Activated naive CD4-positive, alpha-beta T cell treated with Interleukin-2 at 50 U/mL for 16 hours (primary cell): Measurements from ENCODE around the gene ERG.

Experiments used
- DNase-seq: peaks from one replicate; pipeline ENCODE4 v3.0.0-alpha.2; 2020

The ERG gene

GRCh38 chr21:38496224-38496623 is 2.1 kb downstream of the ERG start:
- no peak for DNase-seq

GRCh38 chr21:38495696-38496095 is 2.6 kb downstream of the ERG start:
- DNase-seq, result no peak

- no peak for DNase-seq
Observed at GRCh38 chr21:38495242-38495641, 3.0 kb downstream of the ERG start.

- DNase-seq, result no peak
Observed at GRCh38 chr21:38494703-38495102, 3.6 kb downstream of the ERG start.

- no peak for DNase-seq
Observed at GRCh38 chr21:38494251-38494642, 4.0 kb downstream of the ERG start.

- DNase-seq, result no peak
Observed at GRCh38 chr21:38493549-38494250, 4.6 kb downstream of the ERG start.

- no peak for DNase-seq
Observed at GRCh38 chr21:38492007-38492406, 6.3 kb downstream of the ERG start.

GRCh38 chr21:38491536-38491935 is 6.7 kb downstream of the ERG start:
- DNase-seq, result no peak

- no peak for DNase-seq
Observed at GRCh38 chr21:38490411-38491020, 7.8 kb downstream of the ERG start.

GRCh38 chr21:38489729-38490128 is 8.5 kb downstream of the ERG start:
- no peak for DNase-seq

- DNase-seq, result no peak
Observed at GRCh38 chr21:38489271-38489652, 9.0 kb downstream of the ERG start.

- DNase-seq, result no peak
Observed at GRCh38 chr21:38488640-38489270, 9.5 kb downstream of the ERG start.

GRCh38 chr21:38487901-38488639 is 10.2 kb downstream of the ERG start:
- no peak for DNase-seq

- DNase-seq, result no peak
Observed at GRCh38 chr21:38486706-38487105, 11.6 kb downstream of the ERG start.

GRCh38 chr21:38486221-38486620 is 12.1 kb downstream of the ERG start:
- DNase-seq, result no peak

GRCh38 chr21:38479641-38480525 is 18.4 kb downstream of the ERG start:
- DNase-seq, result no peak

- no peak for DNase-seq
Observed at GRCh38 chr21:38478782-38479181, 19.5 kb downstream of the ERG start.

- DNase-seq, result no peak
Observed at GRCh38 chr21:38477226-38477625, 21.1 kb downstream of the ERG start.

GRCh38 chr21:38476385-38476784 is 21.9 kb downstream of the ERG start:
- no peak for DNase-seq

GRCh38 chr21:38475519-38475918 is 22.8 kb downstream of the ERG start:
- no peak for DNase-seq

- DNase-seq, result no peak
Observed at GRCh38 chr21:38474796-38475195, 23.5 kb downstream of the ERG start.

- DNase-seq, result no peak
Observed at GRCh38 chr21:38474124-38474523, 24.2 kb downstream of the ERG start.
